ENCODE results near the gene PSME3IP1. TPM values are rescaled to one million over a fixed set of nuclear protein-coding genes. Genes with fewer than 3 reads are reported as not detected.

Gene PSME3IP1
- total RNA-seq, 3 donors from 2014 or later = 76.7 to 81.0 (median 80.1) TPM

- H3K9me3 Mint-ChIP-seq = no peaks in the 10 kb centered on the region
- peaks cover 41% of the 10 kb centered on the region for H3K36me3 Mint-ChIP-seq (ENCODE audit: insufficient read depth)
- H3K4me3 Mint-ChIP-seq = no peak overlapping the region
- H3K27me3 Mint-ChIP-seq (ENCODE audit: low read depth) = no peaks in the 10 kb centered on the region
- H3K4me1 Mint-ChIP-seq (ENCODE audit: low read depth) = peaks cover 6% of the 10 kb centered on the region
- DNase-seq (no peak), ATAC-seq (no peak)
Measured at GRCh38 chr16:57166951-57167350, 18.9 kb downstream of the PSME3IP1 start.

GRCh38 chr16:57166451-57166850 lies 19.4 kb downstream of the PSME3IP1 start:
- Mint-ChIP-seq H3K9me3 (no peaks in the 10 kb centered on the region), H3K4me3 (no peak overlapping the region), H3K4me1 (ENCODE audit: low read depth) (peaks cover 6% of the 10 kb centered on the region), H3K27me3 (ENCODE audit: low read depth) (no peaks in the 10 kb centered on the region), H3K36me3 (ENCODE audit: insufficient read depth) (peaks cover 37% of the 10 kb centered on the region)
- ATAC-seq = no peak
- DNase-seq = no peak

GRCh38 chr16:57165938-57166337 lies 19.9 kb downstream of the PSME3IP1 start:
- Mint-ChIP-seq H3K4me3 (no peak overlapping the region), H3K4me1 (ENCODE audit: low read depth) (peaks cover 6% of the 10 kb centered on the region), H3K27me3 (ENCODE audit: low read depth) (no peaks in the 10 kb centered on the region), H3K9me3 (no peaks in the 10 kb centered on the region), H3K36me3 (ENCODE audit: insufficient read depth) (peaks cover 32% of the 10 kb centered on the region)
- DNase-seq (no peak), ATAC-seq (no peak)

- H3K4me3 Mint-ChIP-seq = no peak overlapping the region
- no peak for ATAC-seq
- H3K9me3 Mint-ChIP-seq = no peaks in the 10 kb centered on the region
- H3K4me1 Mint-ChIP-seq (ENCODE audit: low read depth) = peaks cover 8% of the 10 kb centered on the region
- no peak for DNase-seq
- no peaks in the 10 kb centered on the region for H3K27me3 Mint-ChIP-seq (ENCODE audit: low read depth)
- peaks cover 30% of the 10 kb centered on the region for H3K36me3 Mint-ChIP-seq (ENCODE audit: insufficient read depth)
Measured at GRCh38 chr16:57165483-57165882, 20.4 kb downstream of the PSME3IP1 start.

- Mint-ChIP-seq H3K4me1 (ENCODE audit: low read depth) (peaks cover 8% of the 10 kb centered on the region), H3K4me3 (no peak overlapping the region), H3K36me3 (ENCODE audit: insufficient read depth) (peaks cover 37% of the 10 kb centered on the region), H3K9me3 (no peaks in the 10 kb centered on the region), H3K27me3 (ENCODE audit: low read depth) (no peaks in the 10 kb centered on the region)
- ATAC-seq = no peak
- no peak for DNase-seq
Measured at GRCh38 chr16:57163842-57164241, 22.0 kb downstream of the PSME3IP1 start.

- DNase-seq = no peak
- H3K4me1 Mint-ChIP-seq (ENCODE audit: low read depth) = peaks cover 13% of the 10 kb centered on the region
- peaks cover 43% of the 10 kb centered on the region for H3K36me3 Mint-ChIP-seq (ENCODE audit: insufficient read depth)
Measured at GRCh38 chr16:57159447-57159846, 26.4 kb downstream of the PSME3IP1 start.

GRCh38 chr16:57157533-57157932 lies 28.3 kb downstream of the PSME3IP1 start:
- H3K27me3 Mint-ChIP-seq (ENCODE audit: low read depth) = no peaks in the 10 kb centered on the region
- H3K36me3 Mint-ChIP-seq (ENCODE audit: insufficient read depth) = peaks cover 47% of the 10 kb centered on the region
- no peak for ATAC-seq
- H3K9me3 Mint-ChIP-seq = no peaks in the 10 kb centered on the region
- no peak overlapping the region for H3K4me3 Mint-ChIP-seq
- peaks cover 14% of the 10 kb centered on the region for H3K4me1 Mint-ChIP-seq (ENCODE audit: low read depth)
- DNase-seq = no peak

More at GRCh38 chr16:57159447-57159846, 26.4 kb downstream of the PSME3IP1 start:
- ATAC-seq = no peak
- Mint-ChIP-seq H3K27me3 (ENCODE audit: low read depth) (no peaks in the 10 kb centered on the region), H3K4me3 (no peak overlapping the region), H3K9me3 (no peaks in the 10 kb centered on the region)

GRCh38 chr16:57156351-57156703 lies 29.5 kb downstream of the PSME3IP1 start:
- Mint-ChIP-seq H3K36me3 (ENCODE audit: insufficient read depth) (peaks cover 53% of the 10 kb centered on the region), H3K27me3 (ENCODE audit: low read depth) (no peaks in the 10 kb centered on the region), H3K9me3 (no peaks in the 10 kb centered on the region), H3K4me1 (ENCODE audit: low read depth) (peaks cover 22% of the 10 kb centered on the region), H3K4me3 (no peak overlapping the region)
- DNase-seq (no peak), ATAC-seq (no peak)

- Mint-ChIP-seq H3K27me3 (ENCODE audit: low read depth) (no peaks in the 10 kb centered on the region), H3K4me3 (no peak overlapping the region), H3K36me3 (ENCODE audit: insufficient read depth) (peaks cover 53% of the 10 kb centered on the region), H3K9me3 (no peaks in the 10 kb centered on the region), H3K4me1 (ENCODE audit: low read depth) (peaks cover 22% of the 10 kb centered on the region)
- no peak for ATAC-seq
- DNase-seq = no peak
Measured at GRCh38 chr16:57155702-57156350, 30.0 kb downstream of the PSME3IP1 start.

- ATAC-seq = no peak
- H3K4me1 Mint-ChIP-seq (ENCODE audit: low read depth) = peaks cover 20% of the 10 kb centered on the region
Measured at GRCh38 chr16:57153841-57154240, 32.0 kb downstream of the PSME3IP1 start.

GRCh38 chr16:57152096-57153093 lies 33.4 kb downstream of the PSME3IP1 start:
- Mint-ChIP-seq H3K4me1 (ENCODE audit: low read depth) (peaks cover 25% of the 10 kb centered on the region), H3K9me3 (no peaks in the 10 kb centered on the region), H3K27me3 (ENCODE audit: low read depth) (no peaks in the 10 kb centered on the region), H3K36me3 (ENCODE audit: insufficient read depth) (peaks cover 32% of the 10 kb centered on the region), H3K4me3 (no peak overlapping the region)
- DNase-seq (no peak), ATAC-seq (no peak)

More at GRCh38 chr16:57153841-57154240, 32.0 kb downstream of the PSME3IP1 start:
- H3K27me3 Mint-ChIP-seq (ENCODE audit: low read depth) = no peaks in the 10 kb centered on the region
- no peak overlapping the region for H3K4me3 Mint-ChIP-seq
- DNase-seq = no peak
- H3K36me3 Mint-ChIP-seq (ENCODE audit: insufficient read depth) = peaks cover 40% of the 10 kb centered on the region
- H3K9me3 Mint-ChIP-seq = no peaks in the 10 kb centered on the region

GRCh38 chr16:57151369-57151768 lies 34.5 kb downstream of the PSME3IP1 start:
- H3K9me3 Mint-ChIP-seq = no peaks in the 10 kb centered on the region
- ATAC-seq (no peak), DNase-seq (no peak)
- peaks cover 27% of the 10 kb centered on the region for H3K36me3 Mint-ChIP-seq (ENCODE audit: insufficient read depth)
- peaks cover 21% of the 10 kb centered on the region for H3K4me1 Mint-ChIP-seq (ENCODE audit: low read depth)
- H3K4me3 Mint-ChIP-seq = no peak overlapping the region
- H3K27me3 Mint-ChIP-seq (ENCODE audit: low read depth) = no peaks in the 10 kb centered on the region

GRCh38 chr16:57150682-57151330 lies 35.0 kb downstream of the PSME3IP1 start:
- no peak for DNase-seq
- no peaks in the 10 kb centered on the region for H3K27me3 Mint-ChIP-seq (ENCODE audit: low read depth)
- H3K4me3 Mint-ChIP-seq = no peak overlapping the region
- peaks cover 16% of the 10 kb centered on the region for H3K4me1 Mint-ChIP-seq (ENCODE audit: low read depth)
- H3K36me3 Mint-ChIP-seq (ENCODE audit: insufficient read depth) = peaks cover 21% of the 10 kb centered on the region
- H3K9me3 Mint-ChIP-seq = no peaks in the 10 kb centered on the region
- no peak for ATAC-seq

- Mint-ChIP-seq H3K4me1 (ENCODE audit: low read depth) (peaks cover 18% of the 10 kb centered on the region), H3K36me3 (ENCODE audit: insufficient read depth) (peaks cover 20% of the 10 kb centered on the region), H3K4me3 (no peak overlapping the region), H3K9me3 (no peaks in the 10 kb centered on the region), H3K27me3 (ENCODE audit: low read depth) (no peaks in the 10 kb centered on the region)
- no peak for ATAC-seq
- no peak for DNase-seq
Measured at GRCh38 chr16:57149391-57149790, 36.4 kb downstream of the PSME3IP1 start.

All from activated T-cell treated with anti-CD3 and anti-CD28 coated beads, Interleukin-2, amount 50 U/mL, for 4 hours (primary cell).